Measurements from ENCODE around the gene KIFAP3.
"Not testable (repeated sequence)": the region's sequence is repeated elsewhere in the genome, so short reads cannot be mapped to it uniquely, and the experiment has no call there.

GRCh38 chr1:170061676-170062075 lies 12.8 kb downstream of the KIFAP3 start:
- not testable (repeated sequence) for TF ChIP-seq CTCF (IDR thresholded peaks at IDR 0.05; ENCODE audit: low read depth, low read length, missing input control); JUND (IDR thresholded peaks at IDR 0.05); MAX (IDR thresholded peaks at IDR 0.05); EGR1 (IDR thresholded peaks at IDR 0.05; ENCODE audit: low read depth in 2 of 2); REST (IDR thresholded peaks at IDR 0.05); RAD21 (IDR thresholded peaks at IDR 0.05); HNF4A (conservative IDR thresholded peaks at IDR 0.05); SP1 (IDR thresholded peaks at IDR 0.05); TAF1 (conservative IDR thresholded peaks at IDR 0.05); ATF3 (IDR thresholded peaks at IDR 0.05); YY1 (IDR thresholded peaks at IDR 0.05); FOXA1 (IDR thresholded peaks at IDR 0.05)
